ENCODE measurements around the gene ST6GALNAC2.
A peak's percentile ranks its signal among the peaks of the same experiment; 100 is the strongest.
"Not testable (repeated sequence)": the region's sequence is repeated elsewhere in the genome, so short reads cannot be mapped to it uniquely, and the experiment has no call there.

Gene ST6GALNAC2

GRCh38 chr17:76569607-76570279 is 15.9 kb downstream of the ST6GALNAC2 start:
- DNase-seq = no peak

- DNase-seq = no peak
Measured at GRCh38 chr17:76568811-76569221, 16.8 kb downstream of the ST6GALNAC2 start.

- no peak for DNase-seq
Measured at GRCh38 chr17:76567634-76568432, 17.8 kb downstream of the ST6GALNAC2 start.

GRCh38 chr17:76566988-76567431 is 18.6 kb downstream of the ST6GALNAC2 start:
- no peak for DNase-seq

DNA sequence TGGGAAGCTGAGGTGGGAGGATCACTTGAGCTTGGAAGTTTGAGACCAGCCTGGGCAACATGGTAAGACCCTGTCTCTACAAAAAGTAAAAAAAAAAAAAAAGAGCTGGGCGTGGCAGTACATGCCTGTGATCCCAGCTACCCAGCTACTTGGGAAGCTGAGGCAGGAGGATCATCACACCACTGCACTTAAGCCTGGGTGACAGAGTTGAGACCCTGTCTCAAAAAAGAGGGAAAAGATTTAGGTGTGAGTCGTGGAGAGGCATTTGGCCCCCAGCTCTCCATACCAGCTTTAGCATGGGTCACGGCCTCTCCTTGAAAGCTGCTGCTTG is 19.1 kb downstream of the ST6GALNAC2 start:
- DNase-seq = no peak

DNA sequence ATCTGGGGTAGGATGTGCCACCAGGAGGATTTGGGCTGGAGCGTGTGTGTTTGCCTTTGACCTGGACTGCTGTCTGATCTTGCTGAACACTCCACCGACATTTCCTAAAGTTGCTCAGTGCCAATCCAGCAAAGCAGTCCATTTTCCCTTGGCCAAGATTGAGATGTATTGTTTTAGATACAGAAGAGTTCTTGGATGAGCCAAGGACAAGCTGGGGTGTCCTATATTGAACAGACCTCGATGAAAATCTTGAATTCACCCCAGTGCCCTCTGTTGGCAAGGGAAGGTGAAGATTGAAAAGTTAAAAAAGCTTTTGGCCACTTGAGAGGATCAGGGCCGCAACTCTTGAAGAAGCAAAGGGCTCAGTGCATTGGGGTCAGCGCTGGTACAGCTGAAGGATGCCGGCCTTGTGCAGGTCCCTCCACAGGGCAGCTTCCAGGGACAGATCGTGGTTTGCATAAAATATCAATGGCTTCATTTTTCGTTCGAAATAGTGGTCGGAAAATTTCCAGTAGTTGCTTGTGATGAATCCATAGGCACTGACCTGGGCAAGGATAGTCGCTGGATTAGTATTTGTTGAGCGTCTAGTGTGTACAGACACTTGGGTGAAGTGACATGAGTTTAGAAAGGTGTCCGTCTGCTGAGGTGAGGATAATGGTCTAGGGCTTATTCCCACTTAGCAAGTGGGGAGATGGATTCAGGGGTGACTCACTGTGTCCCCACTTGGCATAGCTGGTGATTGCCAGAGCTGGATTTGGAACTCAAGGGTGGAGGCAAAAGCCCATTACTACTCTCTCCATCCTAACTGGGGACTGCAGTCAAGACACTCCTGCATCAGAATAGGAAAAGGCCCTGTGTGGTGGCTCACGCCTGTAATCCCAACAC is 19.7 kb downstream of the ST6GALNAC2 start:
- DNase-seq = no peak

DNA sequence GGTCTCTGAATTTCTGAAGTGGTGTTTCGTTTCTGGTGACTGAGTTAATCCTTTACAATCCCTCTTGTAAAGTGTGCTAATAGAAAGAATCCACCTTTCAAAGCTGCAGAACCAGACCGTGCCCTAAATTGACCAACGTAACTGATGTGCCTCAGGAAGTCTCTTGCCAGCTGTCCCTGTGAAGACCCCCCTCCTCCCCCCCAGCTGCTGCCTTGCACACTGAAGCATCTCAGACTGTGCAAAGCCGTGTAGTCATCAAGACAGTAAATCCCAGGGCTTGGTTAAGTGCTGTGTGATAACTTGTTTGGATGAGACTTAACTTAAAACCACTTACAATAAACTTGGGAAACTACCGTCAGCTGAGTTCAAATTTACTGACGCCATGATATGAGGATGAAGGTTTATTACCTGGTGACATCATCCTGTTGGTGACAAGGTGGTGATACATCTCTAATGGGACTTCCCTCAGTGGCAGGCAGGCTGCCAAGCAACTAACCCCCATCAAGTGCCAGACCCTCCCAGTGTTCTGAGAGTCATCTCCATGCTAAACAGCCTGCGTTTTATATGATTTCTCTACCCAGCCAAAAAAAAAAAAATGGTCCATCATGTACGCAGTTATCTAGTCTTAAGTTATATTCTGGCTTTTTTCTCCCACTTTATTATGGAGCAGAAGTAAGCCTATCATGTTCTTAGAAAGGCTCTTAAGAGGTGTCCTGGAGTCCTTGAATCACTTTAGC is 20.5 kb downstream of the ST6GALNAC2 start:
- DNase-seq = not testable (repeated sequence)

DNA sequence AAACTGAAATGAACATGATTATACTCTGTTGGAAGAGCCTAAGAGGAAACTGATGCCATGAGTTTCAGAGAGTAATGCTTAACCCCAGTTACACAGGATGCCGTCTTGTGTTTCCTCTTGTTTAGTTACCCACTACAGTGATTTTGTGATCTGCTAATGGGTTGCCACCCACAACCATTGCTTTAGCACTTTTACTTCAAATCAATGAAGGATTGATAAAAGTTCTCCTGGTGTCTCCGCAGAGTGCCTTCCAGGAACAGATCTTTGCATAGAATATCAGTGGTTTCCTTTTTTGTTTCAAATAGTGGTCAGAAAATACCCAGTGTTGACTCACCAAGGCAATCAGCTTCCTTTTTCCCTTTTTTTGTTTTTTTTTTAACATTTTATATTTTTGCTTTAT is 22.3 kb downstream of the ST6GALNAC2 start:
- not testable (repeated sequence) for DNase-seq

DNA sequence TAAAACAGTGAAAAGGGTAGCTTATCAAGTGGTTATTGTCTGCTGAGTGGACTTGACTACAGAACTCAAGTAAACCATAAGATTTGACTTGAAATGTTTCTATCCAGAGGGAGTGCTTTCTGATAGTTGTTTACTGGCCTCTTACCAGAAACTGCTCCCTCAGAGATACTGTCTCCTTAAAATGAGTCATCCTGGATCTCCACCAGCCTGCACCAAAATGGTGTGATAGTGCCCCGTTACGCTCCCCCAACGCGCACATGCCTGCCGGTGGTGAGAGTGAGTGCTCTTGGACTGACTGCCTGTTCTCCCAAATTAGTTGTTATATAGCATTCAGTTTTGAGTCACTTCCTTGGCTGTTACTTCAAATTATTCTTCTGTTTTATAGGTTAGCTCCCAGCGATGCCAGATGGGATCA is 22.9 kb downstream of the ST6GALNAC2 start:
- no peak for DNase-seq

DNA sequence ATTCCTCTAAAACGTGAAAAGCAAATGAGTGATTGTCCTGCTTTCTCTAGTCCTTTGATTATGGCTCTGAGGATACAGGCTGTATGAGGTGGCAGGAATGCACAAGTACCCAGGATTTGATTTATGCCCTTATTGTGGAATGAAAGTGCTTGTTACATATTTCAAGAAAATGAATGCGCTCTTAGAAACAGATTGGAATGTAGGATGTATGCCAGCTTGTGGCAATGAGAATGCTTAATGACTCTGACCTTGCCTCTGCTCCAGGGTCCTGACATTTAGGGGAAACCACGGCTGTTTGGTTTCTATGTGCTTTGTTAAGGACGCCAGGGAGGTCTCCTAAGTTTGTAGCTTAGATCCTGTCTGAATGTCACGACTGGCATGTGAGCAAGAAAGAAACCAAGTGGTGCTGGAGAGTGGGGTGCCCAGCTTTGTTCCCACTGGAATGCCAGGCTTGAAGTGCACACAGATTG is 23.8 kb downstream of the ST6GALNAC2 start:
- no peak for DNase-seq

DNA sequence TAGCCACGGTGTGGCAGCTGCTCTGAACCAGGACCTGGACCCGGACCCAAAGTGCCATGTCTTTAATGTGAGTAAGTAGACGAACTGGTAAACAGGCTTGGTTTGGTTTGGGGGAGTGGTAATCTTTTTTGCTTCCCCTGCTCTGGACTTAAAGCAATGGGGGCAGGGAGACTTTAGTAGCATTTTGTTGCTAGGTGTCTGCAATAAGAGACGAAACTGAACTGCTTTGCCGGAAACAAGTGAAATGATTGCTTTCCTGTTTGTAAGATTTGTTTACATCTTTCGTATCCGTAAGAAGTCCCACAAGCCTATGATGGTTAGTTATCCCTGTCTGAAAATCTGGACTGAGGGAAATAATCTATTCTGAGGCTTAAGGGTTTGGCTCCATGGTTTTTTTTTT is 24.3 kb downstream of the ST6GALNAC2 start:
- no peak for DNase-seq

DNA sequence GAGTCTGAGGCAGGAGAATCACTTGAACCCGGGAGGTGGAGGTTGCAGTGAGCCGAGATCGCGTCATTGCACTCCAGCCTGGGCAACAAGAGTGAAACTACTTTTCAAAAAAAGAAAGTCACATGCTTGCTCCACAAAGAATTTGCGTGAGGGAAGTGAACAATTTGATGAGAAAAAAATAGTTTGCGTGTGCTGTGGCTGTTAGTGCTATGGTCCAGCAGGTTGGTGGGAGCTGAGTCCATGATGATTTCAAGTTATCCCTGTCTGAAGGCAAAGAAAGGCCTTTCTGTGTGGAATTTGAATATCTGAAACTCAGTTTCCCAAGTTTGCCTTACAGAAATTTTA is 24.8 kb downstream of the ST6GALNAC2 start:
- DNase-seq = no peak

DNA sequence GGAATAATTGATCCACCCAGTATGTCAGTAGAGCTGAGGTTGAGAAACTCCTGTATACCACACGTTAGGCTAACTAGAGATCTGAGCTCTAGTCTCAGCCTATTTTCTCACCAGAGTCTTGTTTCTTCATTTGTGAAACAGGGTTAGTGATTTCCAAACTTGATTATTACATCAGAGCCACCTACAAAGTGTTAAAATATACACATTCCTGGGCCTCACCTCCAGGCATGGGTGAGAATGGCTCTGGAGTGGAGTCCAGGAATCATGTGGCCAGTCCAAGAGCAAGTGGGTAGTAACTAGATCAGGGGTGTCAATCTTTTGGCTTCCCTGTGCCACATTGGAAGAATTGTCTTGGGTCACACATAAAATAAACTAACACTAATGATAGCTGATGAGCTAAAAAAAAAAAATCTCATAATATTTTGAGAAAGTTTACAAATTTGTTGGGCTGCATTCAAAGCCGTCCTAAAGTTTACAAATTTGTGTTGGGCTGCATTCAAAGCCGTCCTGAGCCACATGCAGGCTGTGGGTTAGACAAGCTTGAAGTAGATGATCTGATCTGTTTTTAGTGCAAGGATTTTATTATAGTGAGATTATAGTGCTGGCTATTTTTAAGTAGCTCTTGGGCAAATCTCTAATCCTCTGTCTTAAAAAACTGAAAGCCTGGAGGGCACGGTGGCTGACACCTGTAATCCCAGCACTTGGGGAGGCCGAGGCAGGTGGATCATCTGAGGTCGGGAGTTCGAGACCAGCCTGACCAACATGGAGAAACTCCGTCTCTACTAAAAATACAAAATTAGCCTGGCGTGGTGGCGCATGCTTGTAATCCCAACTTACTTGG is 25.4 kb downstream of the ST6GALNAC2 start:
- DNase-seq = no peak

DNA sequence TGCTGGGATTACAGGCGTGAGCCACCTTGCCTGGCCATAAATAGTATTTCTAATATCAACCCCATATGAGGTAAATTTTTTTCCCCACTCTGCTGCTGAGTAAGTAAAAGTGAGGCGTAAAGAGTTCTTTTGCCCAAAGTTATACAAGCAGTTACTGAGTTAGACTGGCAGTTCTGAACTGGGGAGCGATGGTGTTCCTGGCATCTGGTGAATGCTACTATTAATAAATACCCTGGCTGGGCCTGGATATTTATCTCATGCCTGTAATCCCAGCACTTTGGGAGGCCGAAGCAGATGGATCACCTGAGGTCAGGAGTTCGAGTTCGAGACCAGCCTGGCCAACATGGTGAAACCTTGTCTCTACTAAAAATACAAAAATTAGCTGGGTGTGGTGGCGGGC is 26.2 kb downstream of the ST6GALNAC2 start:
- not testable (repeated sequence) for DNase-seq

DNA sequence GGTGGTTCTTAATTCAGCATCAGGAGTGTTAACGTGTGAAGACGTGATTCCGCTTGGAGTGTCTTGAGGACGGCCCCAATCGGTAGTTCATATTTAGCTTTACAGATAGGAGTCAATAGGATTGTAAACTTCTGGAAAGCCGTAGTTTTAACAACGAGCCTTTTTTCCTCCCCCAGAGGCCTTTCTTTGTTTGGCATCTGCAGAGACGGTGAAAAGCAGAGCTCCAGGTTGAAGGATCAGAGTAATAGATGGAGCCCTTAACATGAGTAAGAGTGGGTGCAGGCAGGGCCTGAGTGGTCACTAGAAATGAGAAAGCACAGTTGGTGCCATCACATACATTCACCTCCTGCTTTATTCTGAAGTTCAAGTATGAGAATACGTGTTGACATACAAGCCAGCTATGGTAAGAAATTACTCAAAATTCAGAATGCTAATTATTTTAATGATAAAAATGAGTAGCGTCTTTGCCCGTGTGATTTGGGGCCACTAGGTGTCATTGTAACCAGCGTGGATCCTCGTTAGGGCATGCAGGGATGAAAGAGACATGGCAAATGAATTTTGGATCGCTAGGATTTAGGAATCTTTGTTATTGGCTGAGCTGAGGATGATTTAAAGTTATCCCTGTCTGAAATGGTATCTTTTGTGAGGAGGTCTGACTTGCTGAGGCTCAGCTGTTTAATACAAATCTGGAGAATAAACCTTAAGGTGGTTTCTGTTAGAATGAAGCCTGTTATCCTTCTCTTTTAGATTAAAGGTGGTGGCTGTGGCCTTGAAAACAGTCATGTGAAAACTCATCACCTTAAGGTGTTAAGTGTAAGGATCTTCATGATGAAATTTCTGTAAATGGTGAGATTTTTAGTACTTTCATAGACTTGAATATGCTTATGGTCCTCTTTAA is 27.2 kb downstream of the ST6GALNAC2 start:
- no peak for DNase-seq

GRCh38 chr17:76557368-76558197 is 28.1 kb downstream of the ST6GALNAC2 start:
- DNase-seq = peak; percentile 89

GRCh38 chr17:76556765-76557367 is 28.8 kb downstream of the ST6GALNAC2 start:
- no peak for DNase-seq

- DNase-seq = no peak
Measured at GRCh38 chr17:76554131-76554530, 31.5 kb downstream of the ST6GALNAC2 start.

All from activated T-cell treated with anti-CD3 and anti-CD28 coated beads, Interleukin-2, amount 50 U/mL, for 1 hour (primary cell).